HG03521 (cell line): ENCODE results near the gene MTCL1.

Source experiments
- ATAC-seq: cut with Tn5 transposase; IDR thresholded peaks from one replicate; pipeline ENCODE4 v1.9.1; 2021; ENCODE audit warnings: mild to moderate bottlenecking, moderate library complexity; ENCODE audit not compliant: unreplicated experiment

MTCL1 gene

GRCh38 chr18:8788503-8789429 lies 83.4 kb downstream of the MTCL1 start:
- ATAC-seq, result no peak

- no peak for ATAC-seq
Observed at GRCh38 chr18:8791171-8791651, 85.9 kb downstream of the MTCL1 start.

- ATAC-seq, result no peak
Observed at GRCh38 chr18:8792688-8793316, 87.4 kb downstream of the MTCL1 start.

- ATAC-seq, result no peak
Observed at GRCh38 chr18:8793445-8794155, 88.2 kb downstream of the MTCL1 start.

GRCh38 chr18:8794156-8794933 lies 89.0 kb downstream of the MTCL1 start:
- ATAC-seq, result no peak

GRCh38 chr18:8794934-8795280 lies 89.6 kb downstream of the MTCL1 start:
- ATAC-seq, result no peak

- ATAC-seq, result no peak
Observed at GRCh38 chr18:8795586-8796325, 90.4 kb downstream of the MTCL1 start.

GRCh38 chr18:8797206-8797605 lies 91.8 kb downstream of the MTCL1 start:
- ATAC-seq, result no peak

- ATAC-seq, result no peak
Observed at GRCh38 chr18:8799001-8799400, 93.6 kb downstream of the MTCL1 start.

GRCh38 chr18:8799596-8800441 lies 94.5 kb downstream of the MTCL1 start:
- no peak for ATAC-seq

GRCh38 chr18:8800445-8800844 lies 95.1 kb downstream of the MTCL1 start:
- no peak for ATAC-seq

- no peak for ATAC-seq
Observed at GRCh38 chr18:8800876-8801262, 95.5 kb downstream of the MTCL1 start.

GRCh38 chr18:8801263-8801901 lies 96.0 kb downstream of the MTCL1 start:
- no peak for ATAC-seq

GRCh38 chr18:8802017-8802672 lies 96.8 kb downstream of the MTCL1 start:
- ATAC-seq, result no peak

GRCh38 chr18:8803063-8803795 lies 97.9 kb downstream of the MTCL1 start:
- no peak for ATAC-seq

- ATAC-seq, result no peak
Observed at GRCh38 chr18:8803957-8804356, 98.6 kb downstream of the MTCL1 start.

GRCh38 chr18:8805552-8805951 lies 100.2 kb downstream of the MTCL1 start:
- ATAC-seq, result no peak
